Neuronal stem cell (in vitro differentiated cells): ENCODE measurements around the gene ONECUT1.

Experiments used
- DNase-seq: peaks from one replicate; pipeline ENCODE4 v3.0.0-alpha.2; 2013; ENCODE audit warnings: low spot score
- H2AFZ ChIP-seq: one replicate; pipeline ENCODE4 v1.6.1; 2013; ENCODE audit warnings: mild to moderate bottlenecking, low read length, inconsistent platforms
- H2AK5ac ChIP-seq: 2 replicates; pipeline ENCODE4 v1.6.1; 2013; ENCODE audit warnings: low read depth, mild to moderate bottlenecking, inconsistent platforms, low read length, moderate library complexity, mixed read lengths
- H2BK120ac ChIP-seq: 2 replicates; pipeline ENCODE4 v1.6.1; 2013; ENCODE audit warnings: low read depth, mild to moderate bottlenecking, inconsistent platforms, low read length, moderate library complexity, mixed read lengths
- H2BK12ac ChIP-seq: one replicate; pipeline ENCODE4 v1.6.1; 2013; ENCODE audit warnings: low read length, inconsistent platforms
- H2BK15ac ChIP-seq: 2 replicates; pipeline ENCODE4 v1.6.1; 2013; ENCODE audit warnings: mild to moderate bottlenecking, low read length, inconsistent platforms, mixed read lengths
- H2BK5ac ChIP-seq: one replicate; pipeline ENCODE4 v1.6.1; 2013; ENCODE audit warnings: inconsistent platforms, mild to moderate bottlenecking, low read length, moderate library complexity
- H3K14ac ChIP-seq: one replicate; pipeline ENCODE4 v1.6.1; 2013; ENCODE audit warnings: low read length, inconsistent platforms
- H3K18ac ChIP-seq: 2 replicates; pipeline ENCODE4 v1.6.1; 2013; ENCODE audit warnings: low read length, inconsistent platforms
- H3K23ac ChIP-seq: 2 replicates; pipeline ENCODE4 v1.6.1; 2013; ENCODE audit warnings: low read depth, mild to moderate bottlenecking, mixed read lengths, low read length, inconsistent platforms; ENCODE audit not compliant: poor library complexity
- H3K27ac ChIP-seq: replicated peaks from 3 replicates; pipeline ENCODE4 v1.5.1; 2013; ENCODE audit warnings: low read length, inconsistent platforms
- H3K27me3 ChIP-seq, 3 experiments: 2 replicates each; pipeline ENCODE4 v1.6.1; 2013; ENCODE audit warnings: low read length in 3 of 3, mild to moderate bottlenecking in 2 of 3, inconsistent platforms in 1 of 3, low read depth in 1 of 3, mixed read lengths in 1 of 3, moderate library complexity in 1 of 3; ENCODE audit not compliant: control insufficient read depth in 3 of 3, insufficient read depth in 3 of 3
- H3K36me3 ChIP-seq, 2 donors: replicated peaks in 1 of 2; 2 replicates each; pipeline ENCODE4 v1.6.1; 2013; ENCODE audit warnings: low read length in 2 of 2; ENCODE audit not compliant: control insufficient read depth in 2 of 2, insufficient read depth in 2 of 2
- H3K4ac ChIP-seq: 2 replicates; pipeline ENCODE4 v1.6.1; 2013; ENCODE audit warnings: inconsistent platforms, mild to moderate bottlenecking, low read length, moderate library complexity
- H3K4me1 ChIP-seq, 2 donors: 1 replicate in 1 of 2; 2 replicates in 1 of 2; pipeline ENCODE4 v1.6.1; 2013; ENCODE audit warnings: low read length in 2 of 2, low read depth in 1 of 2; ENCODE audit not compliant: control insufficient read depth in 2 of 2, insufficient read depth in 1 of 2
- H3K4me2 ChIP-seq: one replicate; pipeline ENCODE4 v1.6.1; 2013; ENCODE audit warnings: mild to moderate bottlenecking, low read length, inconsistent platforms; ENCODE audit not compliant: insufficient read depth, poor library complexity, severe bottlenecking
- H3K4me3 ChIP-seq, 2 donors: 2 replicates each; pipeline ENCODE4 v1.5.1; 2013; ENCODE audit warnings: low read length in 2 of 2, mild to moderate bottlenecking in 2 of 2, inconsistent platforms in 1 of 2, moderate library complexity in 1 of 2
- H3K79me1 ChIP-seq: one replicate; pipeline ENCODE4 v1.6.1; 2013; ENCODE audit warnings: low read depth, mild to moderate bottlenecking, inconsistent platforms, low read length, moderate library complexity
- H3K9ac ChIP-seq: one replicate; pipeline ENCODE4 v1.6.1; 2013; ENCODE audit warnings: mild to moderate bottlenecking, low read depth, low read length, inconsistent platforms; ENCODE audit not compliant: poor library complexity
- H3K9me3 ChIP-seq, 2 donors: replicated peaks in 1 of 2; 2 replicates each; pipeline versions ENCODE3 to v1.6.1; 2013; ENCODE audit warnings: low read length in 2 of 2, mild to moderate bottlenecking in 2 of 2, inconsistent platforms in 1 of 2, low read depth in 1 of 2, mixed read lengths in 1 of 2, moderate library complexity in 1 of 2; ENCODE audit not compliant: control insufficient read depth in 2 of 2, insufficient read depth in 1 of 2
- H4K8ac ChIP-seq: one replicate; pipeline ENCODE4 v1.6.1; 2013; ENCODE audit warnings: low read depth, mild to moderate bottlenecking, inconsistent platforms, low read length, moderate library complexity
- H4K91ac ChIP-seq: one replicate; pipeline ENCODE4 v1.6.1; 2013; ENCODE audit warnings: low read length, low read depth, mild to moderate bottlenecking, inconsistent platforms; ENCODE audit not compliant: poor library complexity
- WGBS, 2 donors: extraction: QIAGEN DNeasy Blood & Tissue Kit; methylation state at CpG; one replicate each; pipeline ENCODE4 v1.1.7; 2013; ENCODE audit warnings: missing lambda C conversion rate in 2 of 2, mixed read lengths in 1 of 2; ENCODE audit not compliant: insufficient read length in 2 of 2, insufficient replicate concordance in 1 of 2; ENCODE audit errors: extremely low coverage in 2 of 2; 5-methylcytosine and 5-hydroxymethylcytosine counted together

Gene ONECUT1

GRCh38 chr15:52714968-52715367 is 75.2 kb downstream of the ONECUT1 start:
- Histone ChIP-seq H3K27me3 (peaks cover 0 to 2% (median 0%) of the 10 kb centered on the region in 3 experiments), H2BK5ac (no peak overlapping the region), H3K18ac (no peak overlapping the region), H3K4me2 (no peak overlapping the region), H3K36me3 (no peaks in the 10 kb centered on the region), H3K9me3 (no peaks in the 10 kb centered on the region), H2BK120ac (no peak overlapping the region), H3K27ac (no peak overlapping the region), H2AK5ac (no peak overlapping the region), H3K4ac (no peak overlapping the region), H2AFZ (no peak overlapping the region), H2BK15ac (no peak overlapping the region), H3K4me1 (peaks cover 0 to 2% of the 10 kb centered on the region in 2 donors), H3K9ac (no peak overlapping the region), H3K14ac (no peak overlapping the region), H3K23ac (no peak overlapping the region), H4K8ac (no peak overlapping the region), H3K4me3 (no peak overlapping the region), H4K91ac (no peak overlapping the region), H2BK12ac (no peak overlapping the region), H3K79me1 (no peaks in the 10 kb centered on the region)
- no CpG with 5 or more reads among the region's 3 CpGs for WGBS, 2 donors
- DNase-seq, result no peak

GRCh38 chr15:52710708-52711389 is 79.3 kb downstream of the ONECUT1 start:
- H2BK5ac ChIP-seq, result no peak overlapping the region
- DNase-seq, result no peak
- H2BK120ac ChIP-seq, result no peak overlapping the region
- H3K4me3 ChIP-seq, result no peak overlapping the region
- no peak overlapping the region for H3K9ac ChIP-seq
- no peak overlapping the region for H3K4ac ChIP-seq
- H3K79me1 ChIP-seq, result no peaks in the 10 kb centered on the region
- no peaks in the 10 kb centered on the region for H3K36me3 ChIP-seq
- no peak overlapping the region for H2BK15ac ChIP-seq
- no CpG with 5 or more reads among the region's 2 CpGs for WGBS, 2 donors
- no peak overlapping the region for H3K4me2 ChIP-seq
- no peak overlapping the region for H4K8ac ChIP-seq
- no peaks in the 10 kb centered on the region for H3K9me3 ChIP-seq
- peaks cover 0 to 6% of the 10 kb centered on the region in 2 donors for H3K4me1 ChIP-seq
- no peak overlapping the region for H3K14ac ChIP-seq
- H3K27ac ChIP-seq, result no peak overlapping the region
- no peak overlapping the region for H2AK5ac ChIP-seq
- H2AFZ ChIP-seq, result no peak overlapping the region
- no peak overlapping the region for H2BK12ac ChIP-seq
- no peak overlapping the region for H3K23ac ChIP-seq
- no peak overlapping the region for H3K18ac ChIP-seq
- peaks cover 0 to 25% (median 0%) of the 10 kb centered on the region in 3 experiments for H3K27me3 ChIP-seq
- H4K91ac ChIP-seq, result no peak overlapping the region

- WGBS, 2 donors, result no CpG with 5 or more reads among the region's 1 CpG
- Histone ChIP-seq H3K9me3 (no peaks in the 10 kb centered on the region), H3K18ac (no peak overlapping the region), H3K4me1 (peaks cover 0 to 6% of the 10 kb centered on the region in 2 donors), H3K4ac (no peak overlapping the region), H2BK15ac (no peak overlapping the region), H3K14ac (no peak overlapping the region), H3K27ac (no peak overlapping the region), H2BK120ac (no peak overlapping the region), H3K23ac (no peak overlapping the region), H2AK5ac (no peak overlapping the region), H3K79me1 (no peaks in the 10 kb centered on the region), H3K9ac (no peak overlapping the region), H3K36me3 (no peaks in the 10 kb centered on the region), H2BK5ac (no peak overlapping the region), H2BK12ac (no peak overlapping the region), H3K4me2 (no peak overlapping the region), H4K8ac (no peak overlapping the region), H3K27me3 (peaks cover 0 to 25% (median 0%) of the 10 kb centered on the region in 3 experiments), H2AFZ (no peak overlapping the region), H4K91ac (no peak overlapping the region), H3K4me3 (no peak overlapping the region)
- no peak for DNase-seq
These were observed 80.0 kb downstream of the ONECUT1 start for GRCh38 chr15:52710050-52710707.

GRCh38 chr15:52709187-52709981 is 80.8 kb downstream of the ONECUT1 start:
- Histone ChIP-seq H2BK15ac (no peak overlapping the region), H3K27ac (no peak overlapping the region), H3K9me3 (no peaks in the 10 kb centered on the region), H4K91ac (no peak overlapping the region), H3K18ac (no peak overlapping the region), H3K9ac (peak overlapping the region; percentile 51), H2BK12ac (no peak overlapping the region), H2BK5ac (no peak overlapping the region), H3K27me3 (peaks cover 0 to 25% (median 0%) of the 10 kb centered on the region in 3 experiments), H4K8ac (no peak overlapping the region), H2BK120ac (no peak overlapping the region), H3K4me3 (no peak overlapping the region), H3K4ac (no peak overlapping the region), H2AFZ (peak overlapping the region; percentile 48), H3K4me2 (peak overlapping the region; percentile 35), H3K23ac (peak overlapping the region; percentile 47), H2AK5ac (no peak overlapping the region), H3K14ac (no peak overlapping the region), H3K79me1 (no peaks in the 10 kb centered on the region), H3K36me3 (no peaks in the 10 kb centered on the region), H3K4me1 (peaks cover 0 to 6% of the 10 kb centered on the region in 2 donors)
- no CpG with 5 or more reads among the region's 10 CpGs for WGBS, 2 donors
- DNase-seq, result no peak
